ENCODE measurements around the gene ARHGAP15.

DNA sequence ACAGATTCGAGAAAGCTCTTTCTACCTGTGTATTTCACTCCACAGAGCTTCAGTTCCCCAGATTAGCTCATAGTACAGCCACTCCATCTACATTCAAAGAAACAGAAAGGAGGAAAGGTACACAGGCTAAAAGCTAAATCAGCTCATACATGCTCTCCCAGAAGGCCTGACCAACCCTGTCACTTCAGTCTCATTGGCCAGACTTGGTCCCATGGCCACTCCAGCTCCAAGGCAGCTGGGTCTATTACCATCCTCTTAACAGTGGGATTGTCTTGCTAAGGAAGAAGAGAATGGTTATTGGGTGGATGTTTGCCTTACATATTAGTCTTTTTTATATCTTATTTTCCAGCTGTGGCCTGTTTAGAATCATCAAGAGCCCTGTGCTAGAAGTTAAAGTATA, 572.6 kb downstream of the ARHGAP15 start:
- TF ChIP-seq CREB1 (CRISPR knock-in tag; IDR thresholded peaks at IDR 0.05; ENCODE audit: low read depth) (no peak), EZH2 (IDR thresholded peaks at IDR 0.05; ENCODE audit: low read depth, unreplicated experiment) (no peak), JUNB (IDR thresholded peaks at IDR 0.05; ENCODE audit: unreplicated experiment) (no peak), ZNF331 (CRISPR knock-in tag; IDR thresholded peaks at IDR 0.05; ENCODE audit: low read depth) (no peak), POLR2AphosphoS5 (IDR thresholded peaks at IDR 0.05; ENCODE audit: low read depth) (no peak), ZNF114 (CRISPR knock-in tag; IDR thresholded peaks at IDR 0.05) (no peak), EZH2phosphoT487 (IDR thresholded peaks at IDR 0.05; ENCODE audit: unreplicated experiment) (no peak), NANOG (IDR thresholded peaks at IDR 0.05; ENCODE audit: borderline replicate concordance) (no peak), STAT1 (IDR thresholded peaks at IDR 0.05; ENCODE audit: unreplicated experiment) (no peak)
- TF ChIP-seq, protein P1, sequence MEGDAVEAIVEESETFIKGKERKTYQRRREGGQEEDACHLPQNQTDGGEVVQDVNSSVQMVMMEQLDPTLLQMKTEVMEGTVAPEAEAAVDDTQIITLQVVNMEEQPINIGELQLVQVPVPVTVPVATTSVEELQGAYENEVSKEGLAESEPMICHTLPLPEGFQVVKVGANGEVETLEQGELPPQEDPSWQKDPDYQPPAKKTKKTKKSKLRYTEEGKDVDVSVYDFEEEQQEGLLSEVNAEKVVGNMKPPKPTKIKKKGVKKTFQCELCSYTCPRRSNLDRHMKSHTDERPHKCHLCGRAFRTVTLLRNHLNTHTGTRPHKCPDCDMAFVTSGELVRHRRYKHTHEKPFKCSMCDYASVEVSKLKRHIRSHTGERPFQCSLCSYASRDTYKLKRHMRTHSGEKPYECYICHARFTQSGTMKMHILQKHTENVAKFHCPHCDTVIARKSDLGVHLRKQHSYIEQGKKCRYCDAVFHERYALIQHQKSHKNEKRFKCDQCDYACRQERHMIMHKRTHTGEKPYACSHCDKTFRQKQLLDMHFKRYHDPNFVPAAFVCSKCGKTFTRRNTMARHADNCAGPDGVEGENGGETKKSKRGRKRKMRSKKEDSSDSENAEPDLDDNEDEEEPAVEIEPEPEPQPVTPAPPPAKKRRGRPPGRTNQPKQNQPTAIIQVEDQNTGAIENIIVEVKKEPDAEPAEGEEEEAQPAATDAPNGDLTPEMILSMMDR (conservative IDR thresholded peaks at IDR 0.05; ENCODE audit: low read depth in 2 of 2), result no peak
- TF ChIP-seq, protein P2, sequence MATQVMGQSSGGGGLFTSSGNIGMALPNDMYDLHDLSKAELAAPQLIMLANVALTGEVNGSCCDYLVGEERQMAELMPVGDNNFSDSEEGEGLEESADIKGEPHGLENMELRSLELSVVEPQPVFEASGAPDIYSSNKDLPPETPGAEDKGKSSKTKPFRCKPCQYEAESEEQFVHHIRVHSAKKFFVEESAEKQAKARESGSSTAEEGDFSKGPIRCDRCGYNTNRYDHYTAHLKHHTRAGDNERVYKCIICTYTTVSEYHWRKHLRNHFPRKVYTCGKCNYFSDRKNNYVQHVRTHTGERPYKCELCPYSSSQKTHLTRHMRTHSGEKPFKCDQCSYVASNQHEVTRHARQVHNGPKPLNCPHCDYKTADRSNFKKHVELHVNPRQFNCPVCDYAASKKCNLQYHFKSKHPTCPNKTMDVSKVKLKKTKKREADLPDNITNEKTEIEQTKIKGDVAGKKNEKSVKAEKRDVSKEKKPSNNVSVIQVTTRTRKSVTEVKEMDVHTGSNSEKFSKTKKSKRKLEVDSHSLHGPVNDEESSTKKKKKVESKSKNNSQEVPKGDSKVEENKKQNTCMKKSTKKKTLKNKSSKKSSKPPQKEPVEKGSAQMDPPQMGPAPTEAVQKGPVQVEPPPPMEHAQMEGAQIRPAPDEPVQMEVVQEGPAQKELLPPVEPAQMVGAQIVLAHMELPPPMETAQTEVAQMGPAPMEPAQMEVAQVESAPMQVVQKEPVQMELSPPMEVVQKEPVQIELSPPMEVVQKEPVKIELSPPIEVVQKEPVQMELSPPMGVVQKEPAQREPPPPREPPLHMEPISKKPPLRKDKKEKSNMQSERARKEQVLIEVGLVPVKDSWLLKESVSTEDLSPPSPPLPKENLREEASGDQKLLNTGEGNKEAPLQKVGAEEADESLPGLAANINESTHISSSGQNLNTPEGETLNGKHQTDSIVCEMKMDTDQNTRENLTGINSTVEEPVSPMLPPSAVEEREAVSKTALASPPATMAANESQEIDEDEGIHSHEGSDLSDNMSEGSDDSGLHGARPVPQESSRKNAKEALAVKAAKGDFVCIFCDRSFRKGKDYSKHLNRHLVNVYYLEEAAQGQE (IDR thresholded peaks at IDR 0.05; ENCODE audit: unreplicated experiment), result no peak
- TF ChIP-seq, protein P3, sequence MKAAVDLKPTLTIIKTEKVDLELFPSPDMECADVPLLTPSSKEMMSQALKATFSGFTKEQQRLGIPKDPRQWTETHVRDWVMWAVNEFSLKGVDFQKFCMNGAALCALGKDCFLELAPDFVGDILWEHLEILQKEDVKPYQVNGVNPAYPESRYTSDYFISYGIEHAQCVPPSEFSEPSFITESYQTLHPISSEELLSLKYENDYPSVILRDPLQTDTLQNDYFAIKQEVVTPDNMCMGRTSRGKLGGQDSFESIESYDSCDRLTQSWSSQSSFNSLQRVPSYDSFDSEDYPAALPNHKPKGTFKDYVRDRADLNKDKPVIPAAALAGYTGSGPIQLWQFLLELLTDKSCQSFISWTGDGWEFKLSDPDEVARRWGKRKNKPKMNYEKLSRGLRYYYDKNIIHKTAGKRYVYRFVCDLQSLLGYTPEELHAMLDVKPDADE (IDR thresholded peaks at IDR 0.05), result no peak
- TF ChIP-seq, protein P4, sequence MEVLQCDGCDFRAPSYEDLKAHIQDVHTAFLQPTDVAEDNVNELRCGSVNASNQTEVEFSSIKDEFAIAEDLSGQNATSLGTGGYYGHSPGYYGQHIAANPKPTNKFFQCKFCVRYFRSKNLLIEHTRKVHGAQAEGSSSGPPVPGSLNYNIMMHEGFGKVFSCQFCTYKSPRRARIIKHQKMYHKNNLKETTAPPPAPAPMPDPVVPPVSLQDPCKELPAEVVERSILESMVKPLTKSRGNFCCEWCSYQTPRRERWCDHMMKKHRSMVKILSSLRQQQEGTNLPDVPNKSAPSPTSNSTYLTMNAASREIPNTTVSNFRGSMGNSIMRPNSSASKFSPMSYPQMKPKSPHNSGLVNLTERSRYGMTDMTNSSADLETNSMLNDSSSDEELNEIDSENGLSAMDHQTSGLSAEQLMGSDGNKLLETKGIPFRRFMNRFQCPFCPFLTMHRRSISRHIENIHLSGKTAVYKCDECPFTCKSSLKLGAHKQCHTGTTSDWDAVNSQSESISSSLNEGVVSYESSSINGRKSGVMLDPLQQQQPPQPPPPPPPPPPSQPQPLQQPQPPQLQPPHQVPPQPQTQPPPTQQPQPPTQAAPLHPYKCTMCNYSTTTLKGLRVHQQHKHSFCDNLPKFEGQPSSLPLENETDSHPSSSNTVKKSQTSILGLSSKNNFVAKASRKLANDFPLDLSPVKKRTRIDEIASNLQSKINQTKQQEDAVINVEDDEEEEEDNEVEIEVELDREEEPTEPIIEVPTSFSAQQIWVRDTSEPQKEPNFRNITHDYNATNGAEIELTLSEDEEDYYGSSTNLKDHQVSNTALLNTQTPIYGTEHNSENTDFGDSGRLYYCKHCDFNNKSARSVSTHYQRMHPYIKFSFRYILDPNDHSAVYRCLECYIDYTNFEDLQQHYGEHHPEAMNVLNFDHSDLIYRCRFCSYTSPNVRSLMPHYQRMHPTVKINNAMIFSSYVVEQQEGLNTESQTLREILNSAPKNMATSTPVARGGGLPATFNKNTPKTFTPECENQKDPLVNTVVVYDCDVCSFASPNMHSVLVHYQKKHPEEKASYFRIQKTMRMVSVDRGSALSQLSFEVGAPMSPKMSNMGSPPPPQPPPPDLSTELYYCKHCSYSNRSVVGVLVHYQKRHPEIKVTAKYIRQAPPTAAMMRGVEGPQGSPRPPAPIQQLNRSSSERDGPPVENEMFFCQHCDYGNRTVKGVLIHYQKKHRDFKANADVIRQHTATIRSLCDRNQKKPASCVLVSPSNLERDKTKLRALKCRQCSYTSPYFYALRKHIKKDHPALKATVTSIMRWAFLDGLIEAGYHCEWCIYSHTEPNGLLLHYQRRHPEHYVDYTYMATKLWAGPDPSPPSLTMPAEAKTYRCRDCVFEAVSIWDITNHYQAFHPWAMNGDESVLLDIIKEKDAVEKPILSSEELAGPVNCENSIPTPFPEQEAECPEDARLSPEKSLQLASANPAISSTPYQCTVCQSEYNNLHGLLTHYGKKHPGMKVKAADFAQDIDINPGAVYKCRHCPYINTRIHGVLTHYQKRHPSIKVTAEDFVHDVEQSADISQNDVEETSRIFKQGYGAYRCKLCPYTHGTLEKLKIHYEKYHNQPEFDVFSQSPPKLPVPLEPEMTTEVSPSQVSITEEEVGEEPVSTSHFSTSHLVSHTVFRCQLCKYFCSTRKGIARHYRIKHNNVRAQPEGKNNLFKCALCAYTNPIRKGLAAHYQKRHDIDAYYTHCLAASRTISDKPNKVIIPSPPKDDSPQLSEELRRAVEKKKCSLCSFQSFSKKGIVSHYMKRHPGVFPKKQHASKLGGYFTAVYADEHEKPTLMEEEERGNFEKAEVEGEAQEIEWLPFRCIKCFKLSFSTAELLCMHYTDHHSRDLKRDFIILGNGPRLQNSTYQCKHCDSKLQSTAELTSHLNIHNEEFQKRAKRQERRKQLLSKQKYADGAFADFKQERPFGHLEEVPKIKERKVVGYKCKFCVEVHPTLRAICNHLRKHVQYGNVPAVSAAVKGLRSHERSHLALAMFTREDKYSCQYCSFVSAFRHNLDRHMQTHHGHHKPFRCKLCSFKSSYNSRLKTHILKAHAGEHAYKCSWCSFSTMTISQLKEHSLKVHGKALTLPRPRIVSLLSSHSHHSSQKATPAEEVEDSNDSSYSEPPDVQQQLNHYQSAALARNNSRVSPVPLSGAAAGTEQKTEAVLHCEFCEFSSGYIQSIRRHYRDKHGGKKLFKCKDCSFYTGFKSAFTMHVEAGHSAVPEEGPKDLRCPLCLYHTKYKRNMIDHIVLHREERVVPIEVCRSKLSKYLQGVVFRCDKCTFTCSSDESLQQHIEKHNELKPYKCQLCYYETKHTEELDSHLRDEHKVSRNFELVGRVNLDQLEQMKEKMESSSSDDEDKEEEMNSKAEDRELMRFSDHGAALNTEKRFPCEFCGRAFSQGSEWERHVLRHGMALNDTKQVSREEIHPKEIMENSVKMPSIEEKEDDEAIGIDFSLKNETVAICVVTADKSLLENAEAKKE (CRISPR knock-in tag; IDR thresholded peaks at IDR 0.05), result no peak

Data from GM23338 (cell line).